NT2/D1 (cell line): ENCODE results near the gene ZC3H12D.

Experiments
- DNase-seq: peaks from one replicate; pipeline ENCODE4 v3.0.0-alpha.2; 2011; ENCODE audit warnings: low read depth, low spot score
- H3K27me3 ChIP-seq: 2 replicates; pipeline ENCODE4 v1.6.0; 2011; ENCODE audit warnings: mild to moderate bottlenecking; ENCODE audit not compliant: insufficient read length, insufficient read depth
- H3K36me3 ChIP-seq: 2 replicates; pipeline ENCODE4 v1.6.1; 2011; ENCODE audit warnings: mild to moderate bottlenecking, low read length, mixed read lengths; ENCODE audit not compliant: insufficient read depth, insufficient read length
- H3K4me1 ChIP-seq: 2 replicates; pipeline ENCODE4 v1.5.1; 2011; ENCODE audit not compliant: insufficient read depth, insufficient read length
- H3K4me3 ChIP-seq: 2 replicates; pipeline ENCODE4 v1.5.1; 2011; ENCODE audit warnings: low read depth; ENCODE audit not compliant: insufficient read length
- H3K9ac ChIP-seq: 2 replicates; pipeline ENCODE4 v1.6.0; 2011; ENCODE audit warnings: low read depth; ENCODE audit not compliant: insufficient read length
- H3K9me3 ChIP-seq: 2 replicates; pipeline ENCODE4 v1.5.1; 2011; ENCODE audit warnings: mild to moderate bottlenecking, low read length; ENCODE audit not compliant: insufficient read depth
- SUZ12 ChIP-seq: IDR thresholded peaks from 2 replicates; pipeline ENCODE4 v1.6.1; 2011; ENCODE audit not compliant: insufficient read length, insufficient read depth; ENCODE audit errors: extremely low read depth
- YY1 ChIP-seq: IDR thresholded peaks from 2 replicates; pipeline ENCODE4 v1.6.1; 2011; ENCODE audit not compliant: insufficient read length, insufficient read depth
- ZNF274 ChIP-seq: IDR thresholded peaks from 2 replicates; pipeline ENCODE4 v1.6.1; 2011; ENCODE audit warnings: mild to moderate bottlenecking, low read depth, low read length

The ZC3H12D gene

GRCh38 chr6:149443411-149444181 lies 41.2 kb downstream of the ZC3H12D start:
- Histone ChIP-seq H3K9me3 (peaks cover 4% of the 10 kb centered on the region; the same call in 1 of the 2 replicates), H3K9ac (no peak overlapping the region), H3K4me1 (peaks cover 2% of the 10 kb centered on the region), H3K27me3 (no peaks in the 10 kb centered on the region), H3K4me3 (no peak overlapping the region), H3K36me3 (no peaks in the 10 kb centered on the region)
- DNase-seq = no peak
- TF ChIP-seq ZNF274 (no peak), SUZ12 (no peak)

- Histone ChIP-seq H3K4me1 (peaks cover 2% of the 10 kb centered on the region), H3K4me3 (no peak overlapping the region), H3K9ac (no peak overlapping the region), H3K36me3 (no peaks in the 10 kb centered on the region), H3K27me3 (no peaks in the 10 kb centered on the region), H3K9me3 (peaks cover 4% of the 10 kb centered on the region; the same call in 1 of the 2 replicates)
- DNase-seq = no peak
- TF ChIP-seq ZNF274 = no peak
- TF ChIP-seq SUZ12 = no peak
- TF ChIP-seq YY1 = no peak
Observed at GRCh38 chr6:149441740-149442139, 43.1 kb downstream of the ZC3H12D start.

GRCh38 chr6:149440735-149441671 lies 43.8 kb downstream of the ZC3H12D start:
- H3K27me3 ChIP-seq = no peaks in the 10 kb centered on the region
- H3K36me3 ChIP-seq = no peaks in the 10 kb centered on the region
- H3K4me3 ChIP-seq = no peak overlapping the region
- DNase-seq = no peak
- no peak for TF ChIP-seq ZNF274
- no peak for TF ChIP-seq SUZ12
- no peak for TF ChIP-seq YY1
- H3K9me3 ChIP-seq = peaks cover 4% of the 10 kb centered on the region; the same call in 1 of the 2 replicates
- H3K9ac ChIP-seq = no peak overlapping the region
- peaks cover 2% of the 10 kb centered on the region for H3K4me1 ChIP-seq

GRCh38 chr6:149439626-149440025 lies 45.2 kb downstream of the ZC3H12D start:
- H3K9me3 ChIP-seq = peaks cover 3% of the 10 kb centered on the region; the same call in 1 of the 2 replicates
- TF ChIP-seq ZNF274 (no peak), YY1 (no peak), SUZ12 (no peak)
- H3K36me3 ChIP-seq = no peaks in the 10 kb centered on the region
- H3K4me1 ChIP-seq = peaks cover 2% of the 10 kb centered on the region
- H3K4me3 ChIP-seq = no peak overlapping the region
- no peak for DNase-seq
- no peak overlapping the region for H3K9ac ChIP-seq
- H3K27me3 ChIP-seq = no peaks in the 10 kb centered on the region

GRCh38 chr6:149438855-149439254 lies 46.0 kb downstream of the ZC3H12D start:
- TF ChIP-seq SUZ12 = no peak
- no peak for TF ChIP-seq YY1
- TF ChIP-seq ZNF274 = no peak
- Histone ChIP-seq H3K27me3 (no peaks in the 10 kb centered on the region), H3K36me3 (no peaks in the 10 kb centered on the region), H3K9ac (no peak overlapping the region), H3K4me1 (peaks cover 2% of the 10 kb centered on the region), H3K9me3 (no peaks in the 10 kb centered on the region), H3K4me3 (no peak overlapping the region)
- DNase-seq = no peak

GRCh38 chr6:149437212-149437611 lies 47.6 kb downstream of the ZC3H12D start:
- Histone ChIP-seq H3K4me3 (no peak overlapping the region), H3K9me3 (no peaks in the 10 kb centered on the region), H3K36me3 (no peaks in the 10 kb centered on the region), H3K9ac (no peak overlapping the region), H3K4me1 (peaks cover 6% of the 10 kb centered on the region), H3K27me3 (no peaks in the 10 kb centered on the region)
- TF ChIP-seq ZNF274 (no peak), SUZ12 (no peak), YY1 (no peak)
- no peak for DNase-seq

GRCh38 chr6:149436647-149437046 lies 48.2 kb downstream of the ZC3H12D start:
- TF ChIP-seq SUZ12 (no peak), YY1 (no peak), ZNF274 (no peak)
- Histone ChIP-seq H3K9ac (no peak overlapping the region), H3K27me3 (no peaks in the 10 kb centered on the region), H3K9me3 (no peaks in the 10 kb centered on the region), H3K36me3 (no peaks in the 10 kb centered on the region), H3K4me3 (no peak overlapping the region), H3K4me1 (peaks cover 6% of the 10 kb centered on the region)
- no peak for DNase-seq
